Stimulated activated CD4-positive, alpha-beta T cell treated with anti-CD3 and anti-CD28 coated beads, TNF-alpha, amount 100 ng/mL, for 1 hour (primary cell): Measurements from ENCODE around the gene IQCN.
"Not testable (repeated sequence)": the region's sequence is repeated elsewhere in the genome, so short reads cannot be mapped to it uniquely, and the experiment has no call there.

Experiments used
- DNase-seq, 3 donors: peaks; one replicate each; pipeline ENCODE4 v3.0.0-alpha.2; 2020; ENCODE audit warnings: low read depth in 3 of 3, low spot score in 1 of 3

IQCN gene

DNA sequence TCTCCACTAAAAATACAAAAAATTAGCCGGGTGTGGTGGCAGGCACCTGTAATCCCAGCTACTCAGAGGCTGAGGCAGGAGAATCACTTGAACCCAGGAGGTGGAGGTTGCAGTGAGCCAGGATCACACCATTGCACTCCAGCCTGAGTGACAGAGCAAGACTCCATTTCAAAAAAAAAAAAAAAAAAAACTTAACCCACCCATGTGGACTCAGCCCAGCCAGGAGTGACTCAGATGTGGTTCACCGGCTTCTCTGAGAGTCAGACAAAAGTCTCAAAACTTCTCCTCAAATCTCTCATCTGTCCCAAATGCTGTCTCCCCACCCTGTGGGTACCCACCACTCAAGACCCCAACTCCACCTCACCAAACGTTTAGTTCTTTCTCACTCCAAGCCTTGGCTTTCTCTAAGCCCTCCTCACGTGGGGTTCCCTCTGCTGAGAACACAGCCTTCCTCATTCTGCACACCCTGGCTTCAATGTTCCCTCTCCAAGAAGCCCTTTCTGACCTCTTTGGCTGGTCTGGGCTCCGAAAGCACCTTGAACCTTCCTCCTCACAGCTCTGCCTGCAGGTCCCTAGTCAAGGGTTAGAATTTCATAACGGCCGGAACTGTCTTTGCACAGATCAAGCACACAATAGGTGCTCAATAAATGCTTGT lies 59.3 kb downstream of the IQCN start:
- no peak for DNase-seq

DNA sequence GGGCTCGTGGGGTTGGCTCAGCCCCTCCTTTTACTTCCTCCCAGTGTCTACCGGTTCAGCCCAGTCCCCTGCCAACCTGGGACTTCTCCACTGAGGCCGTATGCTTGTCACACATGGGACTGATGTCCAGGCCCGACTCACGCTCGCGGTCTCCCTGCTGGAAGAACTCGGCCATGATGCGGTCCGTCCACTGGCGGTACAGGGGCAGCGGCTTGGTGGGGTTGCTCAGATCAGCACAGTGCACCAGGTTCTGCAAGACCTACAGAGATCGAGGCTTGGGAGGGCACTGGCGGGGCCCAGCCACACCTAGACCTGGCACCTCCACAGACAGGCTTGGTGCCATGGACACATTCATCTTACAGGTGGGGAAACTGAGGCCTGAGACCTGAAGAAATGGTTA lies 62.6 kb downstream of the IQCN start:
- DNase-seq, result no peak

DNA sequence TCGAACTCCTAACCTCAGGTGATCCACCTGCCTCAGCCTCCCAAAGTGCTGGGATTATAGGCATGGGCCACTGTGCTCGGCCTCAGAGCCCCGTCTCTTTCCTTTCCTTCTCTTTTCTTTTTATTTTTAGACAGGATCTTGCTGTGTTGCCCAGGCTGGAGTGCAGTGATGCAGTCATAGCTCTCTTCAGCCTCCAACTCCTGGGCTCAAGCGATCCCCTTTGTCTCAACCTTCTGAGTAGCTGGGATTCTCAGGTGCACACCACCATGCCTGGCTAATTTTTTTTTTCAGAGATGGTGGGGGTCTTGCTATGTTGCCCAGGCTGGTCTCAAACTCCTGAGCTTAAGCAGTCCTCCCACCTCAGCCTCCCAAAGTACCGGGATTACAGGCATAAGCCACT lies 64.3 kb downstream of the IQCN start:
- DNase-seq, result not testable (repeated sequence)

DNA sequence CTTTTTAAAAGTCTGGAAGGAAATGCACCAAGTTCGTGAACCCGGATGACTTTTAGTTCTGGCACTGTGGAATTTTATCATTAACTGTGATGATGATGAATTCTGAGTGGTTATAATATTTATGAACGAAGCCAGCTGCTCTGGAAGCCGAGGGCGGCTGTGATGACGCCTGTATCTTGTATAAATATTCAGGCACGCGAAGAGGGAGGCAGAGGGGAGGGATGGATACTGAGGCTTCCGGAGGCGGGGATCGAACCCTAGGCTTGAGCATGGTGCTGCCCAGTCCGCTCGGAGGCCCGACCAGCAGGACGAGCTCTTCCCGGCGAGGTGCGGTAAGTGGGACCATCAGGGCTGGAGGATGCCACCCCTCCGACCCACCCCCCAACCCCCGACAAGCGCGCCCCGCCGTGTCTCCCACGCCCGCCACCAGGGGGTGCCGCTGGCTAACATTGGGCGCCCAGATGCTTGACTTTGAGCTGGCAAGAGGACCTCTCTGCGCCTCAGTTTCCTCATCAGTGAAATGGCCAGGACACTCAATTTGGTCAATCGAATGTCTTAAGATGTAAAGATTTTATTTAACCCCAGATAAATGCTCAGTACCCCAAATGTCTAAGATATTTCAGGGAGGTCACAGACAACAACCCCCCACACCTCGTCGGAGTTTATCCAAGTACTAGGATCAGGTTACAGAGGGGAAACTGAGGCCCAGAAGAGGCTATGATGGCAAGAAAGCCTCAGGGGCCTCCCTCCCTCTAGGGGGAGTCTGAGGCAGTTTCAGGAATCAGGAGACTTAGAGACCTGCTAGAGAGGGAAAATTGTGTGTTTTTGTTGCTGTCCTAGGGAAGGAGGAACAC lies 65.9 kb downstream of the IQCN start:
- peak in 1 of 3 donors; percentile 46 for DNase-seq
